Transverse colon (tissue), 3 donors: ENCODE results near the gene SLC10A3.

Source experiments
- POLR2A ChIP-seq: fragments of 450-650 bp; IDR thresholded peaks from one replicate; pipeline ENCODE4 v1.6.1; 2016; ENCODE audit warnings: antibody characterized with exemption, mild to moderate bottlenecking, moderate library complexity
- TF ChIP-seq, protein P1 (sequence below), 5 experiments: fragments of 200-600 bp in 3 of 5; fragments of 450-650 bp in 2 of 5; sonication (generic) in 3 of 5; IDR thresholded peaks; 1 replicate in 2 of 5; 2 replicates in 3 of 5; pipeline ENCODE4 v1.5.1; 2016 to 2017; ENCODE audit warnings: antibody characterized with exemption in 5 of 5, inconsistent platforms in 3 of 5, mild to moderate bottlenecking in 2 of 5, moderate library complexity in 1 of 5

- peak; percentile 18 for TF ChIP-seq POLR2A
- TF ChIP-seq, protein P1, sequence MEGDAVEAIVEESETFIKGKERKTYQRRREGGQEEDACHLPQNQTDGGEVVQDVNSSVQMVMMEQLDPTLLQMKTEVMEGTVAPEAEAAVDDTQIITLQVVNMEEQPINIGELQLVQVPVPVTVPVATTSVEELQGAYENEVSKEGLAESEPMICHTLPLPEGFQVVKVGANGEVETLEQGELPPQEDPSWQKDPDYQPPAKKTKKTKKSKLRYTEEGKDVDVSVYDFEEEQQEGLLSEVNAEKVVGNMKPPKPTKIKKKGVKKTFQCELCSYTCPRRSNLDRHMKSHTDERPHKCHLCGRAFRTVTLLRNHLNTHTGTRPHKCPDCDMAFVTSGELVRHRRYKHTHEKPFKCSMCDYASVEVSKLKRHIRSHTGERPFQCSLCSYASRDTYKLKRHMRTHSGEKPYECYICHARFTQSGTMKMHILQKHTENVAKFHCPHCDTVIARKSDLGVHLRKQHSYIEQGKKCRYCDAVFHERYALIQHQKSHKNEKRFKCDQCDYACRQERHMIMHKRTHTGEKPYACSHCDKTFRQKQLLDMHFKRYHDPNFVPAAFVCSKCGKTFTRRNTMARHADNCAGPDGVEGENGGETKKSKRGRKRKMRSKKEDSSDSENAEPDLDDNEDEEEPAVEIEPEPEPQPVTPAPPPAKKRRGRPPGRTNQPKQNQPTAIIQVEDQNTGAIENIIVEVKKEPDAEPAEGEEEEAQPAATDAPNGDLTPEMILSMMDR (IDR thresholded peaks at IDR 0.05), result no peak
These were observed 31.3 kb downstream of the SLC10A3 start for GRCh38 chrX:154458954-154459778.
